ENCODE measurements around the gene OPTN.
A peak's percentile ranks its signal among the peaks of the same experiment; 100 is the strongest.
"Not testable (repeated sequence)": the region's sequence is repeated elsewhere in the genome, so short reads cannot be mapped to it uniquely, and the experiment has no call there.

The OPTN gene

DNA sequence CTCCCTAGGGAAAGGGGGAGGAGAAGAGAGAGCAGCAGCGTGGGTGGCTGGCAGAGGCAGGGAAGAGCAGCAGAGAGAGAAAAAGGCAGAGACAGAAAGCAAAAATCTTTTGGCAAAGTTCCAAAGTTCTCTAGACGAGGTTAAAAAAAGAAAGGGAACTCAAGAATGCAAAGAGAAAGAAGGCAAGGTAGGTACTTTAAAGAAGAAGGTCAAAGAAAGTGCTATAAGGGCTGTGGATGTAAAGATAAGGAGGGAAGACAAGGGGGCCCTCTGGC, 20.2 kb upstream of the OPTN start:
- Mint-ChIP-seq H3K4me3 (no peak overlapping the region), H3K36me3 (peaks cover 17% of the 10 kb centered on the region), H3K4me1 (no peaks in the 10 kb centered on the region), H3K27ac (no peak overlapping the region), H3K9me3 (peaks cover 29% of the 10 kb centered on the region), H3K27me3 (peaks cover 34% of the 10 kb centered on the region)
- ATAC-seq: no peak

DNA sequence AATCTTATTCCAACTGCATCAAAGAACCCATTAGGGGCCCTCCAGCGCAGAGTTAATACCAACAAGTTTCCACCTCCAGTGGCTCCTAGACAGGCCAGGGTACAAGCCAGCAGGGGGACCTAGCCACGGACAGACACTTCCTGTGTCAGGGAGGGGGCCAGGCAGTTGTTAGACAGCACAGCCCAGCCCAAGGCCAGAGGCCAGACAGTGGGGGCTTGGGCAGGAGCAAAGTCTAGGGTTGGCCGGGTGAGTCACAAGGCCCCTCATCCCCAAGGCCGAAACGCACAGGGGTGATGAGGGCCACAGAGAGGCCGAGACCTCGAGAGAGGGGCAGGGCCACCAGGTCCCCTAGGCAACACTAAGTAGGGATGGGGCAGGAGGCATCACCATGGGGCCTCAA, 19.3 kb upstream of the OPTN start:
- ATAC-seq: no peak
- Mint-ChIP-seq H3K36me3 (peaks cover 17% of the 10 kb centered on the region), H3K4me3 (no peak overlapping the region), H3K4me1 (no peaks in the 10 kb centered on the region), H3K9me3 (peaks cover 29% of the 10 kb centered on the region), H3K27ac (no peak overlapping the region), H3K27me3 (peaks cover 26% of the 10 kb centered on the region)

DNA sequence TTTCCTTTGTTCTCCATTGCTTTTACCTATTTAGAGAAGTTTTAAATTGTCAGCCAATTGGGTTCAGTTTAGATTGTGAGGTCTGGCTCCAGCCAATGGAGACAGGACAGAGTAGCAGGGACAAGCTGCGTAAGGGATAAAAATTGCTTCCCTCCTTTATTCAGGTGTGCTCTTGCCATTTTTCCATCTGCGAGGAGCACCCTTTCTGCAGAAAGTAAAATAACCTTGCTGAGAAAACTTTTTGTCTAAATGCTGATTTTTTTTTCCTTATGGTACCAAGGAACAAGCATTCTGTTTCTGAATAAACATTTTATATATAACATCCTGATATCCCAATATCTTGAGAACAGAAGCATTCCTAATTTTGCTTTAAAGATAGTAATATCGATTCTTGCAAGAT, 16.3 kb upstream of the OPTN start:
- ATAC-seq, H3K4me1 Mint-ChIP-seq, H3K4me3 Mint-ChIP-seq, H3K27ac Mint-ChIP-seq: not testable (repeated sequence)
- Mint-ChIP-seq H3K27me3 (peaks cover 30% of the 10 kb centered on the region), H3K9me3 (peaks cover 29% of the 10 kb centered on the region), H3K36me3 (peaks cover 17% of the 10 kb centered on the region)

DNA sequence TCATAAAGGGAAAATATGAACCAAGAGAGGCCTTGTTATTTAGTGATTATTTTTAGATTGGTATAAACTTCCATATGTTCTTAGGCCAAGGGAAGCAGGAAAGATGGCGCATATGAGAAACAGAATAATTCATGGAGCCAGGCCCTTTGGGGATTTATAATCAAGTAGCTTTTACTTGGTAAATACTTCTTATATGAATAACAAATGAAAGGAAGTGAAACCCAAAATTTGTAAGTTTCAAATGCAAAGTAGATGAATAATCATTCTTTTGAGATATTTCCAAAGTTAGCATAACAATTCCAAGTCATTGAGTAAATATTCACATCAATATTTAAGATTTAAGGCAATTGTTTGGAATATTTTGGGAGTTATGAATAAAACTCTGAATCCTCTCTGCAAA, 13.9 kb upstream of the OPTN start:
- no peak overlapping the region for H3K27ac Mint-ChIP-seq
- peaks cover 15% of the 10 kb centered on the region for H3K9me3 Mint-ChIP-seq
- H3K4me1 Mint-ChIP-seq: peaks cover 6% of the 10 kb centered on the region
- peaks cover 41% of the 10 kb centered on the region for H3K27me3 Mint-ChIP-seq
- ATAC-seq: no peak
- H3K36me3 Mint-ChIP-seq: peaks cover 5% of the 10 kb centered on the region
- H3K4me3 Mint-ChIP-seq: no peak overlapping the region

DNA sequence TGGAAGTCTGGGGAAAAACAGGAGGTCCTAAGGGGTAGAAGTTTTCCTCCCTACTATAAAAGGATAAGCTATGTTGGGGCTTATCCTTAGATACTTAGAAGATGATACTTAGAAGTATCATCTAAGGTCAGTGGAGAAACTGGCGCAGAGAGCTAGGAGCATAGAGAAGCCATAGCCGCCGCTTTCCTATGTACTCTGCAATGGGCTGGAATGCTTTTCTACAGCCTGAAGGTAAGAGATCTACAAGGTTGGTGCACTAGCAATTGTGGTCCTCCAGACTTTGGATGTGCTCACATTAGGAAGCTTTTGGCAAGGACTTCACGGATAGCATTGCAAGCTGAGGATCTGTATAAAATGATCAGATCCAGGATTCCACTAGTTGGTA, 12.4 kb upstream of the OPTN start:
- H3K9me3 Mint-ChIP-seq: peaks cover 9% of the 10 kb centered on the region
- no peak for ATAC-seq
- H3K27ac Mint-ChIP-seq: no peak overlapping the region
- peaks cover 6% of the 10 kb centered on the region for H3K4me1 Mint-ChIP-seq
- peaks cover 50% of the 10 kb centered on the region for H3K27me3 Mint-ChIP-seq
- no peak overlapping the region for H3K4me3 Mint-ChIP-seq
- no peaks in the 10 kb centered on the region for H3K36me3 Mint-ChIP-seq

DNA sequence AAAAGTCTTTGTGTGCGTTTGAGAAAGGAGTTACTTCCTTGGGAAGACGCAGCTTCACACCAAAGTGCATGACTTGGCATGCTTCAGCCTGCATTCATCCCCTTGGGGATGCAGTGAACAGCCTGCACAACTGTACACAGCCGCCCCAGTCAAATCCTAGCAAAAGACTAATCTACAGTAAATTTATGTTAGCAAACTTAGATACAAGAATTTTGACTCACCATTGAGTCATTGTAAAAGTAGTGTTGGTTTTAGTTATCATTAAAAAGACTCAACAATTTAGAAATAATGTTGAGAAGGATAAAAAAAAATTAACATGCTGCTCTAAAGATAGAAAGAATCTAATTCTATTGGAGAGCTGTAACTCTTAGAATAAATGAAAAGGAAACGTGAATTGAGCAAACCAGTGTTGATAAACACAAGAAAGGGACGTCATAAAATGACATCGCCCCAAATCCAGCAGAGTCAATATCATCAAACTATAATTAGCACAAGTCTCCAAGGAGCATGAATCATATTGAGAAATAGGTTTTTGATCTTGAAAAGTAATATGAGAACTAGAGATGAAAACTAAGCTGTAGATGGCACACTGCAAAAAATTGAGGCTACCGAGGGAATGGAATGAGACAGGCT, 11.9 kb upstream of the OPTN start:
- ATAC-seq: no peak
- Mint-ChIP-seq H3K9me3 (peaks cover 9% of the 10 kb centered on the region), H3K27me3 (peaks cover 50% of the 10 kb centered on the region), H3K4me1 (peaks cover 6% of the 10 kb centered on the region), H3K27ac (no peak overlapping the region), H3K36me3 (no peaks in the 10 kb centered on the region), H3K4me3 (no peak overlapping the region)

DNA sequence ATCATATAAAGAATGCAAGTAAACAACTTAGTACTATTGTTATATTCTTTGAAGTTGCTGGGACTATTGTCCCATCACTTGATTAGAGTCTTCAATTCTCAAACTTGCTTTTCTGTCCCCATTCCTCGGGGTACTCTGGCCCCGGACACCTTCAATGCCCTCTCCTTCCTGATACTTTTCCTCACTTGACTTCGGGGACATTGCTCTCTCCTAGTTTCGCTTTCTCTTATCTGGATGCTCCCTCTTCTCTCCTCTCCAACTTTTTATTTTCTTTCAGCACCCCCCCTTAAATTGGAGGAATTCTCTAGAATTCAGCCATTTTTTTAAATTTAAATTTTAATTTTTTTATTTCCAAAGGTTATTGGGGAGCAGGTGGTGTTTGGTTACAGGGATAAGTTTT, 10.6 kb upstream of the OPTN start:
- Mint-ChIP-seq H3K36me3 (no peaks in the 10 kb centered on the region), H3K27ac (no peak overlapping the region), H3K9me3 (peaks cover 10% of the 10 kb centered on the region), H3K4me1 (peaks cover 6% of the 10 kb centered on the region), H3K4me3 (no peak overlapping the region), H3K27me3 (peaks cover 50% of the 10 kb centered on the region)
- no peak for ATAC-seq

DNA sequence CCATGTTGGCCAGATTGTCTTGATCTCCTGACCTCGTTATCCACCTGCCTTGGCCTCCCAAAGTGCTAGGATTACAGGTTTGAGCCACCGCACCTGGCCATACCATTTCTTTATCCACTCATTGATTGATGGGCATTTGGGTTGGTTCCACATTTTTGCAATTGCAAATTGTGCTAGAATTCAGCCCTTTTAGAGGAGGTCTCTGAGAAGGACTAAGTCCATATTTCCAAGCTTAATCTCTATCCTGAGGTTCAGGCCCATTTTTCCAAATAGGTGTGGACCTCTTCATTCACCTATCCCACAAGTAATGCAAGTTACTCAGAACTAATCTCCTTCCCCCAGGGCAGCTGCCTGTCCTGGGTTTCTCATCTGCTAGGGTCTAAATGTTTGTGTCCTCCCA, 9.7 kb upstream of the OPTN start:
- Mint-ChIP-seq H3K9me3 (peaks cover 7% of the 10 kb centered on the region), H3K4me1 (peaks cover 6% of the 10 kb centered on the region), H3K36me3 (no peaks in the 10 kb centered on the region), H3K27ac (no peak overlapping the region), H3K27me3 (peaks cover 50% of the 10 kb centered on the region), H3K4me3 (no peak overlapping the region)
- ATAC-seq: no peak

DNA sequence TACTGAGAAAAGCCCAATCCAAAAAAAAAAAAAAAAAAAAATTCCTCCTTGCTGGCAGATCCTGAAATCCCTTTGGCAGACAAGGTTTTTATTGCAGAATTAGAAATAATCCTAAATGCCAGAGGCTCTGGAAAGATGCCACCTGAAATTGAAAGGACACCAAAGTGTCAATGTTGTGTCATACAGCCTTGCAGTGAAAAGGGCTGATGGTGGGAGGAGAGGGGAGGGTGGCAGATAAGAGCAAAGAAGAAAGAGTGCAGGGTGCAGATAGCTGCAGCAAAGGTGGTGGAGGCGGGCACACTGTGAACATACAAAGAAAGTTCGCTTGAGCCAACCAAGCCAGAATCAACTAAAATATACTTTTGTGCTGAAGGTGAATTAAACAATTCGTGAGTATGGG, 8.2 kb upstream of the OPTN start:
- no peak for ATAC-seq
- Mint-ChIP-seq H3K27ac (no peak overlapping the region), H3K9me3 (peaks cover 7% of the 10 kb centered on the region), H3K4me3 (no peak overlapping the region), H3K4me1 (peaks cover 6% of the 10 kb centered on the region), H3K36me3 (no peaks in the 10 kb centered on the region), H3K27me3 (peaks cover 50% of the 10 kb centered on the region)

DNA sequence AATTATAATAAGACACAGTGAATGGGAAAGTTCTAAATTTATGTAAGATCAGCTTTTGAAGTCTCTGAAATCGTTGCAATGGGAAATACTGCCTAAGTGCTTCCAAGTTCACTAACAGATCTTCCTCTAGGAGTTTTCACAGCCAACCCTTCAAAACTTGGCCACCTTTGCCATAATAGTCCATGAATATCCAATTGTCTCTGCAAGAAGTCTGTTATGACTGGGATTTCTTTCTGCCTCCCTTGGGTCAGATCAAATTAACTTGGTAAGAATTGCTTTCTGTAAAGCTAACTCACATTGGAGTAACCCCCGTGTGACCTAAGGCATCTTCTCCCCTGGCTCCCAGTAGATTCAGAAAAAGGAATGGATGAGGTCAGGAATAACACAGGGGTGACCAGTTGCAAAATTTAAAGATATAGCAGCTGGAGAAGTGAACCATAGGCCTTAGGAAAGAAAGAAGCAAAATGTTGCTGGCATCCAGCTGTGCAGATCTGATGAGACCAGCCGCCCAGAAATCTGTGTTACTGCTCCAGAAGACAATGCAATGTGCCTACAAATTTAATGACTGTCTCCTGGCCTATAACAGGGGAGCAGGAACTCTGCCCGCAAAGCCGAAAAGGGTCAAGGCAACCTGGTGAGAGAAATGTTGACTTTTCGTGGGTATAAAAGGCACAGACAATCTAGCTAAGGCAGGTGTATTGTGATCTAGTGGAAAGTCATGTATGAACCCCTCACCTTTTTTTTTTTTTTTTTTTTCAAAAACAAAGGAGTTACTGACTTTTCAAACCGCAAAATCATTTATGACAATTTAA, 7.5 kb upstream of the OPTN start:
- H3K27ac Mint-ChIP-seq: no peak overlapping the region
- peaks cover 6% of the 10 kb centered on the region for H3K4me1 Mint-ChIP-seq
- H3K9me3 Mint-ChIP-seq: peaks cover 7% of the 10 kb centered on the region
- H3K4me3 Mint-ChIP-seq: no peak overlapping the region
- H3K27me3 Mint-ChIP-seq: peaks cover 43% of the 10 kb centered on the region
- ATAC-seq: no peak
- H3K36me3 Mint-ChIP-seq: no peaks in the 10 kb centered on the region

DNA sequence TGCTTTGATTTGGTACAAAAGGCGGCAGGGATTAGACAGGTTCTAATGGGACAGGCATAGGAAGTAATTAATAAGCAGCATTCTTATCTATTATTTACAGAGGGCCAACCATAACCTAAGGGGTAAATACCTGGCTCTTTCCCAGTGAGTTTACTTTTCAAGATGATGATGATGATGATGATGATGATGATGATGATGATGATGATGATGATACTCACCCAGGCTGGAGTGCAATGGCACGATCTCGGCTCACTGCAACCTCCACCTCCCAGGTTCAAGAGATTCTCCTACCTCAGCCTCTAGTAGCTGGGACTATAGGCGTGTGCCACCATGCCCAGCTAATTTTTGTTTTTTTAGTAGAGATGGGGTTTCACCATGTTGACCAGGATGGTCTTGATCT, 5.9 kb upstream of the OPTN start:
- H3K27me3 Mint-ChIP-seq: peaks cover 27% of the 10 kb centered on the region
- H3K9me3 Mint-ChIP-seq, H3K4me3 Mint-ChIP-seq, ATAC-seq, H3K27ac Mint-ChIP-seq, H3K4me1 Mint-ChIP-seq, H3K36me3 Mint-ChIP-seq: not testable (repeated sequence)

DNA sequence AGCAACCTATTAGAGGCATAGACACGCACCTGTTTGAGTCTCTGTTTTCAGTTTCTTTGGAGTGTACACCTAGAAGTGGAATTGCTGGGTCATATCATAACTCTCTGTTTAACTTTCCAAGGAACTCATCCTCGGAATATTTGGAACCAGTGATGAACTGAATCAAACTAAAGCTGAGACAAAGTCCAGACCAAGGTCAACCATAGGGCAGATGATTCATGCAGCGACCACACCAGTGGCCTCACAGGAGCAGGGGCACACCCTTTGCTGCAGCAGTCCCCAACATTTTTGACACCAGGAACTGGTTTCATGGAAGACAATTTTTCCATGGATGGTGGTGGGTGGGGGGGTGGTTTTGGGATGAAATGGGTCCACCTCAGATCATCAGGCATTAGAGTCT, 4.9 kb upstream of the OPTN start:
- no peak overlapping the region for H3K27ac Mint-ChIP-seq
- no peak for ATAC-seq

DNA sequence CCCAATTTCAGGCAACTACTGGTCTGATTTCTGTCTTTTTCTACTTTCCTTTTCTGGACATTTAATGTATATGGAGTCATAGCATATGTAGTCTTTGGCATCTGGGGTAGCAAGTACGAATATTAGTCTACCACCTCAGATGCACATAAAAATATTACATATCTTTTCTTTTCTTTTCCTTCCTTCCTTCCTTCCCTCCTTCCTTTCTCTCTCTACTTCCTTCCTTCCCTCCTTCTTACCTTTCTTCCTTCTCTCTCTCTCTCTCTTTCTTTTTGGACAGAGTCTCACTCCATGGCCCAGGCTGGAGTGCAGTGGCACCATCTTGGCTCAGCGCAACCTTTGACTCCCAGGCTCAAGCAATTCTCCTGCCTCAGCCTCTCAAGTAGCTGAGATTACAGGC, 4.0 kb upstream of the OPTN start:
- Mint-ChIP-seq H3K27me3 (peaks cover 10% of the 10 kb centered on the region), H3K9me3 (peaks cover 7% of the 10 kb centered on the region), H3K4me3 (no peak overlapping the region), H3K4me1 (peaks cover 16% of the 10 kb centered on the region), H3K27ac (no peak overlapping the region), H3K36me3 (no peaks in the 10 kb centered on the region)
- ATAC-seq: no peak

More for the DNA sequence above, 4.9 kb upstream of the OPTN start:
- Mint-ChIP-seq H3K9me3 (peaks cover 7% of the 10 kb centered on the region), H3K27me3 (peaks cover 18% of the 10 kb centered on the region), H3K4me3 (no peak overlapping the region), H3K4me1 (peaks cover 10% of the 10 kb centered on the region), H3K36me3 (no peaks in the 10 kb centered on the region)

DNA sequence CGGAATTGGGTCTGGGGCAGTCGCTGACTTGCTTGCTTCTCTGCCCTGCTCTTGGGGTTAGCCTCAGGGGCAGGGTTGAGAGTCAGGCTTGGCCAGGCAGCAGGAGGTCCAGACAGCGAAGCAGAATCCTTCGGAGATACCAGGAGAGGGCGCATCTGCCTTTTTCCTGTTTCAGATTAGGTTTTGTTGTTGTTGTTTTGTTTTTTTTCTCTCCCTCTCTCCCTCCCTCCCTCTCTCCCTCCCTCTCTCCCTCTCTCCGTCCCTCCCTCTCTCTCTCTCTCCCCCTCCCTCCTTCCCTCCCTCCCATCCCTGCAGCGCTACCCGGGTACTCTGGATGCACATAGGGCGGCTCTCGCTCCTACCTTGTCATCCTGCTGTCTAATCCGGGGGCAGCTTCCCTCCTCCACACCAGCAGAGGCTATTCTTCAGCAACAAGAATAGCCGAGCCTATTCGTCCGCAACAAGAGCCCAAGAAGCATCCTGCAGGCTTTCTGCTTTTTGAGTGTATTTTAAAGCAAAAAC, 758 bp upstream of the OPTN start:
- peak; percentile 62 for ATAC-seq
- H3K36me3 Mint-ChIP-seq: no peaks in the 10 kb centered on the region
- no peaks in the 10 kb centered on the region for H3K27me3 Mint-ChIP-seq
- H3K4me1 Mint-ChIP-seq: peaks cover 27% of the 10 kb centered on the region
- H3K9me3 Mint-ChIP-seq: no peaks in the 10 kb centered on the region
- H3K4me3 Mint-ChIP-seq: peak overlapping the region; percentile 93
- H3K27ac Mint-ChIP-seq: peak overlapping the region; percentile 58

DNA sequence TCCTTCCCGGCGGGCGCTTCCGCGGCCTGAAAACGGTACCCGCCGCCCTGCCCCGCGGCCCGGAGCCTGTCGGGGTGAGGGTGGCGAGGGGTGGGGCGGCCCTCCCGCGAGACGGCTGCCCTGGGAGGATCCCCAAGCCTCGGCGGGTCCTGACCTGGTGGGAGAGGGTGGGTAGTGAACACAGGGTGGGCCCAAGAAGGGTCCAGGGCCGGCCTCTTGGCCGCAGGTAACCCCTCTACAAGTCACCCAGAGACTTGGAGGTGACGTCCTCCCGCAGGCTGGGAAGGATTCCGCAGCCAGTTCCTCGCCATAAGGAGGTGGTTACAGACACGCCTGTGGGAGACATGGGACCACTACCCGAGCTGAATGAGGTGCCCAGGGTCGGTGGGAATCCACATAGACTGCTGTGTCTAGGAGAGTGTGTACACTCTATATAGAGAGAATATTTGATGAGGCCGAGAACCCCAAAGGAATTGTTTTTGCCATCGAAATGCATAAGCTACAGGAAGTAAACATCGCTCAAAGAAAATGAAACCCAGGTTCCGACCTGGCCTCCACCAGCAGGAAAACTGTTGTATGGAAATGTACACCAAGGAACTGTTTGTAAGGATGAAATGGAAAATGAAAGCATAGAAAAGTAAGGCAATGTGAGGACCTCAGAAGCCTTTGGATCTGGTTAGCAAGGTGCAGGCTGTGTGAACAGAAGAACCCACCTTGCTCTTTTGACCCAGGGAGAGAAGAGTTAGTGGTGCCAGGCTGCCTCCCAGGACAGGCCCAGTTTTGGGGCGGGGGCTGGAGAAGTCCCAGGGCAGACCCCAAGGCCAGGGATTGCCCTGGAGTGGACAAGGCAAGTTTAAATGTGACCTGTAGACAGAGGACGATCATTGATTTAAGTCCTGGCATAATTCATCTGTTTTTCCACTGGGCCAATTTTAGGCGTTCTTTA, 659 bp downstream of the OPTN start:
- Mint-ChIP-seq H3K27me3 (no peaks in the 10 kb centered on the region), H3K36me3 (no peaks in the 10 kb centered on the region), H3K9me3 (no peaks in the 10 kb centered on the region), H3K27ac (peak overlapping the region; percentile 58), H3K4me1 (peaks cover 27% of the 10 kb centered on the region), H3K4me3 (peak overlapping the region; percentile 93)
- ATAC-seq: peak; percentile 68

Measured in stimulated activated memory B cell treated with anti-CD40 and anti-IgM and Interleukin-4, amounts not matched to agents 10 μg/mL and 1 μg/mL and 100 μg/mL, for 72 hours (primary cell).